Duodenal mucosa (tissue), 2 donors: ENCODE results near the gene SLC35F1.
"Not testable (repeated sequence)": the region's sequence is repeated elsewhere in the genome, so short reads cannot be mapped to it uniquely, and the experiment has no call there.

Experiments used
- H3K27ac ChIP-seq: one replicate; pipeline ENCODE4 v1.7.0; 2013; ENCODE audit warnings: low read depth, low read length
- H3K27me3 ChIP-seq, 2 donors: one replicate each; pipeline ENCODE4 v1.7.0; 2013; ENCODE audit warnings: low read length in 2 of 2, control low read depth in 1 of 2; ENCODE audit not compliant: insufficient read depth in 2 of 2, control insufficient read depth in 1 of 2
- H3K36me3 ChIP-seq, 2 donors: one replicate each; pipeline ENCODE4 v1.7.0; 2013; ENCODE audit warnings: low read length in 2 of 2, control low read depth in 1 of 2; ENCODE audit not compliant: insufficient read depth in 2 of 2, control insufficient read depth in 1 of 2
- H3K4me1 ChIP-seq, 2 donors: one replicate each; pipeline ENCODE4 v1.7.0; 2013; ENCODE audit warnings: low read length in 2 of 2, control low read depth in 1 of 2; ENCODE audit not compliant: insufficient read depth in 2 of 2, control insufficient read depth in 1 of 2
- H3K4me3 ChIP-seq, 2 donors: one replicate each; pipeline ENCODE4 v1.7.0; 2013; ENCODE audit warnings: low read length in 2 of 2, low read depth in 1 of 2
- H3K9ac ChIP-seq, 2 donors: one replicate each; pipeline ENCODE4 v1.7.0; 2013; ENCODE audit warnings: low read length in 2 of 2, low read depth in 1 of 2
- H3K9me3 ChIP-seq, 2 donors: one replicate each; pipeline ENCODE4 v1.7.0; 2013; ENCODE audit warnings: low read length in 2 of 2, control low read depth in 1 of 2; ENCODE audit not compliant: control insufficient read depth in 1 of 2

SLC35F1 gene

GRCh38 chr6:117906958-117907600, at the start of gene SLC35F1:
Gene SLC35F1, plus strand, starts transcription at chr6:117907264.
- peak within 1 kb of the TSS; percentile 57 to 60 for H3K4me3 ChIP-seq
- peaks cover 20 to 22% of the 10 kb centered on the region in 2 donors for H3K27me3 ChIP-seq
- peaks cover 5 to 9% of the 10 kb centered on the region in 2 donors for H3K4me1 ChIP-seq
- H3K9ac ChIP-seq, result no peak within 1 kb of the TSS
- no peak within 1 kb of the TSS for H3K27ac ChIP-seq
- H3K36me3 ChIP-seq, result no peaks in the 10 kb centered on the region
- H3K9me3 ChIP-seq, result no peaks in the 10 kb centered on the region

GRCh38 chr6:117858601-117859000, 48.5 kb upstream of the SLC35F1 start:
- not testable (repeated sequence) for H3K27ac ChIP-seq, H3K4me3 ChIP-seq, H3K4me1 ChIP-seq, H3K27me3 ChIP-seq, H3K36me3 ChIP-seq, H3K9ac ChIP-seq, H3K9me3 ChIP-seq

- no peaks in the 10 kb centered on the region for H3K36me3 ChIP-seq
- no peak overlapping the region for H3K9ac ChIP-seq
- no peak overlapping the region for H3K27ac ChIP-seq
- H3K4me3 ChIP-seq, result no peak overlapping the region
- H3K27me3 ChIP-seq, result no peaks in the 10 kb centered on the region
- no peaks in the 10 kb centered on the region for H3K4me1 ChIP-seq
- H3K9me3 ChIP-seq, result no peaks in the 10 kb centered on the region
These were observed 45.5 kb upstream of the SLC35F1 start for GRCh38 chr6:117861545-117861944.

GRCh38 chr6:117866561-117866960, 40.5 kb upstream of the SLC35F1 start:
- Histone ChIP-seq H3K27me3 (no peaks in the 10 kb centered on the region), H3K4me3 (no peak overlapping the region), H3K36me3 (no peaks in the 10 kb centered on the region), H3K9ac (no peak overlapping the region), H3K4me1 (no peaks in the 10 kb centered on the region), H3K9me3 (no peaks in the 10 kb centered on the region), H3K27ac (no peak overlapping the region)

GRCh38 chr6:117870486-117871242, 36.4 kb upstream of the SLC35F1 start:
- H3K27me3 ChIP-seq, result no peaks in the 10 kb centered on the region
- no peak overlapping the region for H3K27ac ChIP-seq
- no peak overlapping the region for H3K4me3 ChIP-seq
- H3K9me3 ChIP-seq, result no peaks in the 10 kb centered on the region
- no peak overlapping the region for H3K9ac ChIP-seq
- H3K4me1 ChIP-seq, result no peaks in the 10 kb centered on the region
- H3K36me3 ChIP-seq, result no peaks in the 10 kb centered on the region

GRCh38 chr6:117880824-117881223, 26.2 kb upstream of the SLC35F1 start:
- Histone ChIP-seq H3K27me3 (no peaks in the 10 kb centered on the region), H3K9me3 (no peaks in the 10 kb centered on the region)

GRCh38 chr6:117890172-117890571, 16.9 kb upstream of the SLC35F1 start:
- H3K36me3 ChIP-seq, result no peaks in the 10 kb centered on the region
- no peaks in the 10 kb centered on the region for H3K9me3 ChIP-seq
- H3K4me3 ChIP-seq, result no peak overlapping the region
- H3K4me1 ChIP-seq, result no peaks in the 10 kb centered on the region
- no peak overlapping the region for H3K9ac ChIP-seq
- no peaks in the 10 kb centered on the region for H3K27me3 ChIP-seq
- no peak overlapping the region for H3K27ac ChIP-seq

More at GRCh38 chr6:117880824-117881223, 26.2 kb upstream of the SLC35F1 start:
- H3K4me1 ChIP-seq, result no peaks in the 10 kb centered on the region
- no peak overlapping the region for H3K4me3 ChIP-seq
- H3K9ac ChIP-seq, result no peak overlapping the region
- no peak overlapping the region for H3K27ac ChIP-seq
- no peaks in the 10 kb centered on the region for H3K36me3 ChIP-seq

GRCh38 chr6:117906507-117906957, 532 bp upstream of the SLC35F1 start:
- Histone ChIP-seq H3K9ac (no peak overlapping the region), H3K27ac (no peak overlapping the region), H3K4me3 (peak overlapping the region; percentile 57 to 60), H3K27me3 (peaks cover 20 to 22% of the 10 kb centered on the region in 2 donors), H3K36me3 (no peaks in the 10 kb centered on the region), H3K4me1 (peaks cover 5 to 9% of the 10 kb centered on the region in 2 donors), H3K9me3 (no peaks in the 10 kb centered on the region)

GRCh38 chr6:117907601-117908245, 659 bp downstream of the SLC35F1 start:
- Histone ChIP-seq H3K27ac (no peak overlapping the region), H3K27me3 (peaks cover 20 to 22% of the 10 kb centered on the region in 2 donors), H3K4me1 (peaks cover 5 to 9% of the 10 kb centered on the region in 2 donors), H3K9ac (no peak overlapping the region), H3K9me3 (no peaks in the 10 kb centered on the region), H3K36me3 (no peaks in the 10 kb centered on the region), H3K4me3 (peak overlapping the region; percentile 35 to 45)
